ENCODE data around the gene NUP37.

NUP37 gene

DNA sequence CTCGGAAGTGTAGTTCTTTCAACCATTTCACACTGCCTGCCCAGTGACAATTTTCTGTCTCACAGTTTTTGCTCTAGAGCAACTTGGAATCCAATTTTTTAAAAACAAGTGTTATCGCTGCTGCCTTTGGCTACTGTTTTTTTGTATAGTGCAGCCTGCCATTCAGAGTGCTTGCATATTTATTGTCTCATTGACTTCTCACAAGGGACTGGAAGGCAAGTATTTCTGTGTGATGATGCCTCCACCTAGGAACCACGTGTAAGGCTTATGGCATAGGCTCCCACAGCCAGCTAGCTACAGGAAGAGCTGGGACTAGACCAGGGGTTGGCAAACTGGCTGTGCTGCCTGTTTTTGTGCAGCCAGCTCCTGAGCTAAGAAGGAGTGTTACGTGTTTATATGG is 972 bp upstream of the NUP37 start:
- no peak for DNase-seq (ENCODE audit: low read depth)
- peak overlapping the region; percentile 92 for H3K4me3 ChIP-seq (ENCODE audit: low read depth, low read length)
- in situ Hi-C loops (cut with HindIII; ENCODE audit: low sequenced_read_pairs) = loop anchor here (25.0 kb wide), 1 partner anchor 641 kb away; no protein-coding TSS in a partner anchor
- TF ChIP-seq, protein P1, sequence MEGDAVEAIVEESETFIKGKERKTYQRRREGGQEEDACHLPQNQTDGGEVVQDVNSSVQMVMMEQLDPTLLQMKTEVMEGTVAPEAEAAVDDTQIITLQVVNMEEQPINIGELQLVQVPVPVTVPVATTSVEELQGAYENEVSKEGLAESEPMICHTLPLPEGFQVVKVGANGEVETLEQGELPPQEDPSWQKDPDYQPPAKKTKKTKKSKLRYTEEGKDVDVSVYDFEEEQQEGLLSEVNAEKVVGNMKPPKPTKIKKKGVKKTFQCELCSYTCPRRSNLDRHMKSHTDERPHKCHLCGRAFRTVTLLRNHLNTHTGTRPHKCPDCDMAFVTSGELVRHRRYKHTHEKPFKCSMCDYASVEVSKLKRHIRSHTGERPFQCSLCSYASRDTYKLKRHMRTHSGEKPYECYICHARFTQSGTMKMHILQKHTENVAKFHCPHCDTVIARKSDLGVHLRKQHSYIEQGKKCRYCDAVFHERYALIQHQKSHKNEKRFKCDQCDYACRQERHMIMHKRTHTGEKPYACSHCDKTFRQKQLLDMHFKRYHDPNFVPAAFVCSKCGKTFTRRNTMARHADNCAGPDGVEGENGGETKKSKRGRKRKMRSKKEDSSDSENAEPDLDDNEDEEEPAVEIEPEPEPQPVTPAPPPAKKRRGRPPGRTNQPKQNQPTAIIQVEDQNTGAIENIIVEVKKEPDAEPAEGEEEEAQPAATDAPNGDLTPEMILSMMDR (IDR thresholded peaks at IDR 0.05; ENCODE audit: low read depth, low read length, missing control alignments) = no peak

- in situ Hi-C loops (cut with HindIII; ENCODE audit: low sequenced_read_pairs) = loop anchor here (25.0 kb wide), 1 partner anchor 642 kb away; no protein-coding TSS in a partner anchor
- no peak for DNase-seq (ENCODE audit: low read depth)
- peak overlapping the region; percentile 92 for H3K4me3 ChIP-seq (ENCODE audit: low read depth, low read length)
- TF ChIP-seq, protein P1 (IDR thresholded peaks at IDR 0.05; ENCODE audit: low read depth, low read length, missing control alignments) = no peak
These were observed 605 bp upstream of the NUP37 start for GRCh38 chr12:102120564-102120873.

DNA sequence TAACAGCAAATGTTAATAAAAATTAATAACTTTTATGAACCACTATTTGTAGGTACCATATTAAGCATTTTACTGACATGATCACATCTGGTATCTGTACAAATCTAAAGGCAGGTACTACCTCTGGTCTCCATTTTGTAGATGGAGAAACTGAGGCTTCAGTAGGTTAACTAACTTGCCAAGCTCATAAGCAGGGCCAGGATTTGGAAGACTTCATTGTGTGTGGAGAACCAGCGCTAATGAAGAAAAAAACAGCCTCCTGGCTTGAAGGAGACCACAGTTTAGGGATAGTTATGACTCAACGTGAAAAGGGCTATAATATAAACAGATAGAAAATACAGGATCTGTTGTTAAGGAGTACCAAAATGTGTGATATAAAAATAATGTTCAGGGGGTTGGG is 1.0 kb downstream of the NUP37 start:
- in situ Hi-C loops (cut with HindIII; ENCODE audit: low sequenced_read_pairs) = loop anchor here (25.0 kb wide), 1 partner anchor 643 kb away; no protein-coding TSS in a partner anchor
- no peak for DNase-seq (ENCODE audit: low read depth)
- peak overlapping the region; percentile 92 for H3K4me3 ChIP-seq (ENCODE audit: low read depth, low read length)
- TF ChIP-seq, protein P1 (IDR thresholded peaks at IDR 0.05; ENCODE audit: low read depth, low read length, missing control alignments) = no peak

- no peak for DNase-seq (ENCODE audit: low read depth)
- TF ChIP-seq, protein P1 (IDR thresholded peaks at IDR 0.05; ENCODE audit: low read depth, low read length, missing control alignments) = no peak
- in situ Hi-C loops (cut with HindIII; ENCODE audit: low sequenced_read_pairs) = loop anchor here (25.0 kb wide), 1 partner anchor 646 kb away; no protein-coding TSS in a partner anchor
- H3K4me3 ChIP-seq (ENCODE audit: low read depth, low read length) = no peak overlapping the region
These were observed 3.5 kb downstream of the NUP37 start for GRCh38 chr12:102116392-102116791.

- H3K4me3 ChIP-seq (ENCODE audit: low read depth, low read length) = no peak overlapping the region
- in situ Hi-C loops (cut with HindIII; ENCODE audit: low sequenced_read_pairs) = loop anchor here (25.0 kb wide), 1 partner anchor 648 kb away; no protein-coding TSS in a partner anchor
- DNase-seq (ENCODE audit: low read depth) = no peak
- TF ChIP-seq, protein P1 (IDR thresholded peaks at IDR 0.05; ENCODE audit: low read depth, low read length, missing control alignments) = no peak
These were observed 5.7 kb downstream of the NUP37 start for GRCh38 chr12:102114212-102114611.

GRCh38 chr12:102110782-102111181 is 9.1 kb downstream of the NUP37 start:
- TF ChIP-seq, protein P1 (IDR thresholded peaks at IDR 0.05; ENCODE audit: low read depth, low read length, missing control alignments) = no peak
- in situ Hi-C loops (cut with HindIII; ENCODE audit: low sequenced_read_pairs) = loop anchor here (25.0 kb wide), 1 partner anchor 652 kb away; no protein-coding TSS in a partner anchor
- no peak for DNase-seq (ENCODE audit: low read depth)
- no peak overlapping the region for H3K4me3 ChIP-seq (ENCODE audit: low read depth, low read length)
